Measurements from ENCODE around the gene SPAG4.

Gene SPAG4

GRCh38 chr20:35625584-35626385 lies 10.2 kb downstream of the SPAG4 start:
- DNase-seq, result no peak

GRCh38 chr20:35626386-35627001 lies 10.9 kb downstream of the SPAG4 start:
- no peak for DNase-seq

GRCh38 chr20:35627121-35627520 lies 11.5 kb downstream of the SPAG4 start:
- no peak for DNase-seq

- no peak for DNase-seq
Measured at GRCh38 chr20:35629427-35630145, 14.0 kb downstream of the SPAG4 start.

- DNase-seq, result no peak
Measured at GRCh38 chr20:35630636-35631035, 15.0 kb downstream of the SPAG4 start.

GRCh38 chr20:35632539-35633115 lies 17.0 kb downstream of the SPAG4 start:
- DNase-seq, result no peak

GRCh38 chr20:35635652-35636051 lies 20.0 kb downstream of the SPAG4 start:
- no peak for DNase-seq

- DNase-seq, result no peak
Measured at GRCh38 chr20:35636095-35636494, 20.5 kb downstream of the SPAG4 start.

GRCh38 chr20:35637276-35637675 lies 21.6 kb downstream of the SPAG4 start:
- no peak for DNase-seq

- no peak for DNase-seq
Measured at GRCh38 chr20:35638751-35639150, 23.1 kb downstream of the SPAG4 start.

- no peak for DNase-seq
Measured at GRCh38 chr20:35640724-35641123, 25.1 kb downstream of the SPAG4 start.

GRCh38 chr20:35641743-35642142 lies 26.1 kb downstream of the SPAG4 start:
- peak in 1 of 2 experiments; percentile 15 for DNase-seq

- DNase-seq, result no peak
Measured at GRCh38 chr20:35643045-35643444, 27.4 kb downstream of the SPAG4 start.

GRCh38 chr20:35644806-35645205 lies 29.2 kb downstream of the SPAG4 start:
- no peak for DNase-seq

- no peak for DNase-seq
Measured at GRCh38 chr20:35648836-35649235, 33.2 kb downstream of the SPAG4 start.

GRCh38 chr20:35650632-35651031 lies 35.0 kb downstream of the SPAG4 start:
- no peak for DNase-seq

GRCh38 chr20:35651958-35652357 lies 36.3 kb downstream of the SPAG4 start:
- no peak for DNase-seq

- no peak for DNase-seq
Measured at GRCh38 chr20:35652641-35653429, 37.2 kb downstream of the SPAG4 start.

- no peak for DNase-seq
Measured at GRCh38 chr20:35653430-35653734, 37.8 kb downstream of the SPAG4 start.

GRCh38 chr20:35653893-35654292 lies 38.3 kb downstream of the SPAG4 start:
- DNase-seq, result no peak

- DNase-seq, result no peak
Measured at GRCh38 chr20:35654415-35654814, 38.8 kb downstream of the SPAG4 start.

- no peak for DNase-seq
Measured at GRCh38 chr20:35657271-35657670, 41.6 kb downstream of the SPAG4 start.
